GM12878 (cell line): ENCODE results near the gene PRKX.
"Not testable (repeated sequence)": the region's sequence is repeated elsewhere in the genome, so short reads cannot be mapped to it uniquely, and the experiment has no call there.

Experiments used
- CHD4 ChIP-seq: fragments of 200-600 bp; sonication (generic); IDR thresholded peaks from 2 replicates; pipeline ENCODE4 v1.6.1; 2016; ENCODE audit warnings: mild to moderate bottlenecking
- CTCF ChIP-seq, 3 experiments: IDR thresholded peaks in 2 of 3; conservative IDR thresholded peaks in 1 of 3; 2 replicates each; pipeline ENCODE4 v1.5.1; 2011; ENCODE audit warnings: low read depth in 3 of 3, low read length in 3 of 3, mild to moderate bottlenecking in 3 of 3, control low read depth in 2 of 3, moderate library complexity in 2 of 3, inconsistent platforms in 1 of 3, mixed read lengths in 1 of 3; ENCODE audit not compliant: control insufficient read depth in 2 of 3, insufficient read depth in 1 of 3; ENCODE audit errors: extremely low read depth in 1 of 3
- EP300 ChIP-seq, 2 experiments: fragments of 150-350 bp in 1 of 2; IDR thresholded peaks; 2 replicates each; pipeline ENCODE4 v1.6.1; 2011 to 2012; ENCODE audit warnings: low read depth in 2 of 2, low read length in 2 of 2, borderline replicate concordance in 1 of 2, improper control_type of control experiment in 1 of 2, inconsistent platforms in 1 of 2; ENCODE audit not compliant: control insufficient read depth in 1 of 2
- GATAD2B ChIP-seq: fragments of 450-650 bp; conservative IDR thresholded peaks from 2 replicates; pipeline ENCODE4 v1.6.1; 2017; ENCODE audit warnings: low read depth, mild to moderate bottlenecking, moderate library complexity
- JUND ChIP-seq: IDR thresholded peaks from 2 replicates; pipeline ENCODE4 v1.6.1; 2012; ENCODE audit warnings: low read depth, mild to moderate bottlenecking, low read length, improper control_type of control experiment, moderate library complexity
- MXI1 ChIP-seq: fragments of 150-350 bp; IDR thresholded peaks from 2 replicates; pipeline ENCODE4 v1.6.1; 2011; ENCODE audit warnings: low read depth, mild to moderate bottlenecking, inconsistent platforms, low read length, improper control_type of control experiment
- REST ChIP-seq: IDR thresholded peaks from 2 replicates; pipeline ENCODE4 v1.6.1; 2012; ENCODE audit warnings: mild to moderate bottlenecking, low read depth, low read length
- TAF1 ChIP-seq: IDR thresholded peaks from 2 replicates; pipeline ENCODE4 v1.6.1; 2011; ENCODE audit warnings: mild to moderate bottlenecking, low read depth, low read length, borderline replicate concordance
- USF2 ChIP-seq: IDR thresholded peaks from 2 replicates; pipeline ENCODE4 v1.6.1; 2011; ENCODE audit warnings: low read depth, low read length, improper control_type of control experiment, borderline replicate concordance
- ZBTB33 ChIP-seq: fragments of 450-650 bp; IDR thresholded peaks from 2 replicates; pipeline ENCODE4 v1.6.1; 2017; ENCODE audit warnings: mild to moderate bottlenecking

- not testable (repeated sequence) for TF ChIP-seq CHD4; REST; CTCF (IDR thresholded peaks at IDR 0.05 in 2 of 3, conservative IDR thresholded peaks at IDR 0.05 in 1 of 3; ENCODE audit: control insufficient read depth in 2 of 3, extremely low read depth in 1 of 3, insufficient read depth in 1 of 3, low read depth in 3 of 3, low read length in 3 of 3); GATAD2B; USF2; TAF1; MXI1; ZBTB33; JUND; EP300 (IDR thresholded peaks at IDR 0.05; ENCODE audit: borderline replicate concordance in 1 of 2, control insufficient read depth in 1 of 2, low read depth in 2 of 2, low read length in 2 of 2)
Measured at GRCh38 chrX:3732326-3733042, 19.0 kb upstream of the PRKX start.
